COLO829 (cell line): ENCODE measurements around the gene CCDC57.

Source experiments
- DNase-seq: peaks from one replicate; pipeline ENCODE4 v3.0.0; 2012; ENCODE audit warnings: low spot score

Gene CCDC57

DNA sequence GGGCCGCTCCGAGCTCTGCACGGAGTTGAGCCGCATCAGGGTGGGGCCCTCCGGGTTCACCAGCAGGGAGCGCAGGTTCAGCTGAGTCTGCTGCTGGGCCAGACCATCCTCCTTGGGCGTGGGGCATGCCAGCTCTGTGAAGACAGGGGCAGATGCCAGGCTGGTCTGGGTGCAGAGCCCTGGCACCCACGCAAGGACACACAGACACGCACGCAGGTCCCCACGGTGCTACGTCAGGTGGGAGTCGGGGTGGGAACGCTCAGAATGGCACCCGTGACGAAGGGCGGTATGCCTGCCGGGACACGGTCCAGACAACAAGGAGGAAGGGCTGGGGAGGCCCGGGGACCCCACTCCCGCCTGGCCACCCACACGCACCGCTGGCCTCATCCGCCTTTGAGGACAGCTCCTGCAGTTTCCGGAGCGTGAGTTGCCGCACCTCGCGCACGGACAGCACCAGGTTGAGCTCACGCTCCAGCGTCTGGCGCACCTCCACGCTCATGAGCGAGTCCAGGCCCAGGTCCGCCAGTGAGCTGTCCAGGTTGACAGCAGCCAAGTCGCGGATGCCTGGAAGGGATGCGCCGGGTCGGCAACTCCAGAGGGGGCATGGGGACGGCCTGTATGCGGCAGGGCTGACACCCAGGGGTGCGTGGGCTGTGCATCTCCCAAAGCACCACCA, 131.7 kb downstream of the CCDC57 start:
- DNase-seq, result no peak

DNA sequence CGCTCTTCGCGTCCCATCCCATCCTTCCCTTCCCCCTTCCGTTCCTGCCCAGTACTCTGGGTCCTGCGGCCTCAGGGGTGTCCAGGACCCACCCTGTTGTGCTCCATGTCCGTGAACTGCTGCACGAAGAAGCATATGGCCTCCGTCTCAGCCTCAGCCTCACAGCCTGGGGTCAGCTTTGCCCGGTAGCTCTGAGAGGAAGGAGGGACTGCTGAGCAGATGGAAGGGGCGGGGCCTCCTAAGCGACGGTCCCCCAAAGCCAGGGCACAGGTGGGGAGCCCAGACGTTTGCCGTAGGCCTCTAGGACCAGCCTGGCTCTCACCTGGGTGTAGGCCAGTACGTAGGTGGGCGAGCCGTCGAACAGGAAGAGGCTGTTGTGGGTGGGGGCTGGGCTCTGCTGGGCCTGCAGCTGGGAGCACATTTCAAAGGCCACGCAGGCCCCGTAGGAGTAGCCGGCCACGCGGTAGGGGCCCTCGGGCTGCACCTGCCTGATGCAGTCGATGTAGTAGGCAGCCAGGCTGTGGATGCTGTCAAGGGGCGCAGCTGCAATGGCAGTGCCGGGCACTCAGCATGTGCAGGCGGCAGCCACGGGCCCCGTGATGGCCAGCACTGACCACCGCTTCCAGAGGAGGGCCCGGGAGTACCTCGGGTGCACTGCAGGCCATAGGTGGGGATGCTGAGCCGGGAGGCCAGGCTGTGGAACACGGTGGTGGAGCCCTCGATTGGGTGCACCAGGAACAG, 132.4 kb downstream of the CCDC57 start:
- no peak for DNase-seq

DNA sequence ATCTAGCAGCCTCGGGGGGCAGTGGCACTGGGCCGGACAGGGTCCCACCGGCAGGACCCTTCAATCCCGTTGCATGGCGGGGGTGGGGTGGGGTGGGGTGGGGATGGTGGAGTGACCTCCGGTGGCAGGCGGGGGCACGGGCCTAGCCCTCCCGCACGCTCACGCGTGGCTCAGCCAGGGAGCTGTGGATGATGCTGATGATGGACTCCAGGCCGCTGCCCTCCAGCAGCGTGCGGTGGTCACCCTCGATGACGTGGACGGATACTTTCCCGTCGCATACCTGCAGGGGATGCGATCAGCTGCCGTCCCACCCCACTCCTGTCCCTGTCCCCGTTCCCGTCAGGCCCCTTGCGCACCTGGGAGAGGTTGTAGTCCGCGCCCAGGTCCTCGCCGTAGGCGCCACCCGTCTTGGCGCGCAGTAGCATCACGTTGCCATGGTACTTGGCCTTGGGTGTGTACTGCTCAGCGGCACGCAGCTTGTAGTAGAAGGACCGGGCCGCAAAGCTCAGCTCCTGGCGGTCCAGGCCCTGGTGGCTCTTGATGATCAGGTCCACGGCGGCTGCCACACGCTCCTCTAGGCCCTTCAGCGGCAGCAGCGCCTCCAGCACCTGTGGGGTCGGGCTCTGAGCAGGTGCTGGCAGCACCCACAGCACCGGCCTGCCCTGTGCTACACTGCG, 133.5 kb downstream of the CCDC57 start:
- DNase-seq, result no peak

DNA sequence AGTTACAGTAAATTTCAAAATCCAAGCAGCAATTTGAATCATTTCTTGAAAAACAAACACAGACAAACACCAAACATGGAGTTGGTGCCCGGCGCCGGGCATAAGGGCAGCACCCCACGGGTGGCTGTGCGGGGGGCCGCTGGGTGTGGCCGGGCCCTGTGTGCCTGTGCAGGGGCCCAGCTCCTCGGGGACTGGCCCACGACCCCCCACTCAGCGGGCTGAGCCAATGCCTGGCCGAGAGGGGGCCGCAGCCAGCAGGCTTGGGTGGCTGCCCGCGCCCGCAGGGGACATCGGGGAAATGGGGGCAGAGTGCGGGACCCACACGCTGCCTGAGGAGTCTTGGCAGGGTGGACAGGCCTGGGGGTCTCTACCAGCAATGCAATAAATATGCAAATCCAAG, 134.2 kb downstream of the CCDC57 start:
- DNase-seq, result no peak

DNA sequence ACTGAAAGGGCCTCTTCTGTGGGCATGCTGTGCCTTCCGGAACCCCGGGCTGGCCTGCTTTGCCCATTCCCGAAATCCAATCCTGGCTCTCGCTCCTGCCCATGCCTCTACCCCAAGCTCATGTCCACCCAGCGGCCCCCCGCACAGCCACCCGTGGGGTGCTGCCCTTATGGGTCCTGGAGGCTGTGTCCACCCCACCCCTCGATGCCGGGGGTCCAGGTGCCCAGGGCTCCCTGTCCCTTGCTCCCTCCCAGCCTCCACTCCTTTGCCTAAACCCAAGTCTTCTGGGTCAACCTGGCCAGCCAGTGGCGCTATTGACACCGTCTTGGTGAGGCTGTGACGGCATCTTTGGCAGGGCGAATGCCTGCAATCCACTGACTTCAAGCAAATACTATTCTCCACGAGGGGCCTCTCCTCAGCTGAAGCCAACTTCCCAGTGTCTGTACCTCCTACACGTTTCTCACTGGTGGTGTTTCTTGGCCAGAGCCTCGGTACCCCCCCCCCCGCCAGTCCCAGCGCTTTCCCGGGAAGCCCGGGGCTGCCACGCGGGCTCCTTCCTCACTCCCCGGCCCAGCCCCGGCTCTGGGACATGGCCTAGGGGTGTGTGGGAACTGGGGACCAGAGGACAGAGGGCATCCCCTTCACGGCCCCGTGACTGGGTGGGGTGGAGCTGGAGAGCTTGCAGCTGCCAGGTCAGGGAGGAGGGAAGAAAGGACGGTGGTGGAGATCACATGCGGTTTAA, 134.9 kb downstream of the CCDC57 start:
- DNase-seq, result no peak

DNA sequence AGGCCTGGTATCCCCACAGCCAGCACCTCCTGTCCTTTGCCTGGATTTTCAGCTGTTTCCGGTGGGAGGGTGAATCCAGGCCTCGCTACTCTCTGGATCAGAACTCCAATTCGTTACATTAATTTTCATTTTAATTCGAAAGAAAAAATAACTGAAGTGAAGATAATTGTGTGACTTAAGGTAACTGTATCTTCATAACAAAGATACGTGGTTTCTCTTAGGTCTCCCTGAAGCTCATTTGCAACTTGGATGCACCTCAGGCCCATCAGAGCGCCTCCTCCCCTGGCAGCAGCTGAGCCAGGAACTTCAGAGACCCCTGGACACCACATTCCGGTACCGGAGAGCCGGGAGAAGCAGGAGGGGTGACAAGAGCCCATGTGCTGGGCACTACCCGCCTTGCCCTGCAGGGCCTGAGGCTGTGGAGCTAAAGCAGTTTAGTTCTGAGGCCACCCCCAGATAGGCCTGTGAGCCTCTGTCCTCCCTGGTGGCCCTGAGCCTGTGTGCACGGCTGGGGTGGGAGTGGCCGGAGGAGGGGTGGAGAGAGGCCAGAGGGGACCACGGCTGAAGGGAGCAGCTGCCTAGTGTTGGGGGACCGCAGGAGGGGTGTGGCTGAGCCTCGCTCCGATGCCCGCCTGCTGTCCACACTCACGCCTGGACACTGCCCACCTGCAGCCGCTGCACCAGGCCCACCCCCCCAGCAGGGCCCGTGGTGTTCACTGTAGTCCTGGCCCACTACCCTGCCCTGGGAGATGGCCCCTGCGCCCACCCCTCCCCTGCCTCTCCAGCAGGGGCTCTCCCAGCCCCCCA, 135.7 kb downstream of the CCDC57 start:
- no peak for DNase-seq

DNA sequence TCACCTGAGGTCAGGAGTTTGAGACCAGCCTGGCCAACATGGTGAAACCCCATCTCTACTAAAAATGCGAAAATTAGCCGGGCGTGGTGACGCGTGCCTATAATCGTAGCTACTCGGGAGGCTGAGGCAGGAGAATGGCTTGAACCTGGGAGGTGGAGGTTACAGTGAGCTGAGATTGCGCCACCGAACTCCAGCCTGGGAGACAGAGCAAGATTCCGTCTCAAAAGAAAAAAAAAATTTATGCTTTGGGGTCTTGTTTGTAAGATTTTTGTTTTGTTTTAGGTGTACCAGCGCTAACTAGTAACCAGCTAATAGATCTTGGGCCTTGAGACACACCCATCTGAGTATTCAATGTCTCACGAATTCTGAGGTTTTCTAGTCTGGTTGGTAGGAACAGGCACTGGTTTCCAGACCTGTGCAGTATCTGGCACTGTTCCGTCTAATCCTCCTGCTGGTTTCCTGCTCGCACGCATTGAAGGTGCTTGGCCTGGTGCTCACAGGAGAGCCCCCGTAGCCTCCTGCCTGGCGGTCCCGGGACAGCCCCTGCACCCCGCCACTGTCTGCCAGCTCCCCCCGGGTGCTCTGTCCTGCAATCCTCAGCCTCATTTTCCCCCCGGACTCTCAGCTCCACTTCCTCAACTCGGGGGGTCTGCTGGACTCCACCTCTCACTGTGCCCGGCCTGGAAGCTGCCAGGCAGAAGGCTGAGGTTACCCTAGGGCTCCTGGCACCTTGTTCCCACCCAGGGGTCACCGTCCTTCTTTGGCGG, 136.4 kb downstream of the CCDC57 start:
- no peak for DNase-seq

DNA sequence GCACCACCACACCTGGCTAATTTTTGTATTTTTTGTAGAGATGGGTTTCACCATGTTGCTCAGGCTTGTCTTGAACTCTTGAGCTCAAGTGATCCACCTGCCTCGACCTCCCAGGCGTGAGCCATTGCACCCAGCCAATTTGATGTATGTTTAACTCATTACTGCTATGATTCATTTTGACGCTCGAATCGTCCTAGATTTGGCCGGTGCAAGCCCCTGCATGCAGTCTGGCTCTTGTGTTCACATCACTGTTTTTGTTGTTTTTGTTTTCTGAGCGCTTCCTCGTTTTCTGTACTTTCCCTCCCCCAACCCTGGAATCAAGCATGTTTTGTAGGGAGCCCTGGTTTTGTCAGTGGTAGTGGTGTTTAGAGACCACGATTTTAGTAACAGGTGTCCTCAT, 139.2 kb downstream of the CCDC57 start:
- no peak for DNase-seq

DNA sequence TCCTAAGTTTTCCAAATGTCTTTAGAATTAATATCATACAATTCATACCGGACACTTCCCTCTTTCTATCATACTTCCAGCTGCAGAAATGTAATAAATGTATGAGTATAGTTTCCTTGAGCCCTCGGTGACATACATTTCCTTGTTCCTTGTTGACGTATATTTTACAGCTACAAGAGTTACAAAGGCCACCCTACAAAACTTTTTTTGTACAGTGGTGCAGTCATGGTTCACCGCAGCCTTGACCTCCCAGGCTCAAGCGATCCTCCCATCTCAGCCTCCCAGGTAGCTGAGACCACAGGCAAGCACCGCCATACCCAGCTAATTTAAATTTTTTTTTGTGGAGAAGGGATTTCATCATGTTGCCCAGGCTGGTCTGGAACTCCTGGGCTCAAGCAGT, 139.8 kb downstream of the CCDC57 start:
- no peak for DNase-seq

DNA sequence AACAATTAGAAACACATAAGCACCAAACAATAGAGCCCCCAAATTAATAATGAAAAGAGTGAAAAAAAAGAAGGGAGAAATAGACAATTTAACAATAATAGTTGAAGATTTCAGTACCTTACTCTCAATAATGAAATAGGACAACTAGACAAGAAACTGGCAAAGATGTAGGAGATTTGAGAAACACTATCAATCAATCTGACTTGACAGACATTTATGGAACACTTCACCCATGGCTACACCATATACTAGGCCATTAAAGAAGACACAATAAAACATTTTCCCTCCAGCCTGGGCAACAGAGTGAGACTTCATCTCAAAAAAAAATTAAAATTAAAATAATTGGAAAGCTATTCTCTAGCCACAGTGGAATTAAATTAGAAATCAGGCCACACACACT, 142.0 kb downstream of the CCDC57 start:
- no peak for DNase-seq

DNA sequence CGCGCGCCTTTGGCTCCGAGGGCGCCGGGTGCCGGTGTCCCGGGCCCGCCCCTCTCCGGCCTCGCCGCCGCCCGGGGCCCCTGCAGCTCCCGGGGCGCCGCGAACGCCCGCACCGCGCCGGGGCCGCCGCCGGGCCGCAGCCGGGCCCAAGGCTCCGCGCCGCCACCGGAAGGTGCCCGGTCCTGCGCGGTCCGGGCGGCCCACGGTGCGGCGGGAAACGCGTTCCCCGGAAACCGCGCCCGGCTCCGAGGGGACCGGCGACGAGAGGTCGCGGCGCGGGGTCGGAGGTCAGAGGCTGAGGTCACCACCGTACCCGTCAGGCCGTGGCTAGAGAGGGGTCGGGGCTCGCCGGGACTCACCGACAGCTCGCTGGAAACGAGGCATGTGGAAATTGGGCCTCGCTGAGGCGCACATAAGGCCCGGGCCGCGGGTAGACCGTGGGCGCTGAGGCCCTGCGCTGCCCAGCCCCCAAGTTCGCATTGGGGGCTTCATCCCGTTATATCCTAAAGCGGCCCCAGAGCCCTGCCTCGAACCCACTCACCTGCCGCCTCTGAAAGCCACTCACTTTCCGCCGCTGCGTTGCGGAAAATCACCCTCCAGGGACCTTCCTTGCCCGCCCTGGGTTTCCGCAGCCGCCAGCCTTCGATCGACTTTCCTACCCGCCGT, 146.9 kb downstream of the CCDC57 start, which contains the start of gene DUS1L:
DUS1L (minus strand) TSS at position 167 of the 666 bp plus-strand sequence. CDS start 745 bp downstream, outside the sequence.
- peak; percentile 66 for DNase-seq

DNA sequence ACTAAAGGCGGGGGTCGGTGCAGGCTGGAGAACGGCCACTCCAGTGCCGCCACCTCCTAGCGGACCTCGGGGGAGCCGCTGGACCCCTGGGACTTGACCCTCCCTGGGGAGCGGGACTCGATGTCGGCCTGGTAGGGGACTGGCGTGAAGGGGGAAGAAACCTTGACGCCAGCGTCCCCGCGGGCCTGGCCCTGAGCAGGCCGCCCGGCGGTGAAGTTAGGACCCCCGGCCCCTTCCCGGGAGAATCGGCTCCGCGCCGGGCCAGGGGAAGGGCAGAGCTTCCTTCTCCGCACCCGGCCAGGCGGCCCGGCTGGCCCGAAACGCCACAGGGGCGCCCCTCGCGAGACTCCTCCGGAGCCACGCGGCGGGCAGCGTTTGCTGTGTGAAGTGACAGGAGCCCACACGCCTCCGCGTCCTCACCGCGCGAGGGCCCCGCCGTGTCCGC, 147.4 kb downstream of the CCDC57 start:
- DNase-seq, result peak; percentile 26

DNA sequence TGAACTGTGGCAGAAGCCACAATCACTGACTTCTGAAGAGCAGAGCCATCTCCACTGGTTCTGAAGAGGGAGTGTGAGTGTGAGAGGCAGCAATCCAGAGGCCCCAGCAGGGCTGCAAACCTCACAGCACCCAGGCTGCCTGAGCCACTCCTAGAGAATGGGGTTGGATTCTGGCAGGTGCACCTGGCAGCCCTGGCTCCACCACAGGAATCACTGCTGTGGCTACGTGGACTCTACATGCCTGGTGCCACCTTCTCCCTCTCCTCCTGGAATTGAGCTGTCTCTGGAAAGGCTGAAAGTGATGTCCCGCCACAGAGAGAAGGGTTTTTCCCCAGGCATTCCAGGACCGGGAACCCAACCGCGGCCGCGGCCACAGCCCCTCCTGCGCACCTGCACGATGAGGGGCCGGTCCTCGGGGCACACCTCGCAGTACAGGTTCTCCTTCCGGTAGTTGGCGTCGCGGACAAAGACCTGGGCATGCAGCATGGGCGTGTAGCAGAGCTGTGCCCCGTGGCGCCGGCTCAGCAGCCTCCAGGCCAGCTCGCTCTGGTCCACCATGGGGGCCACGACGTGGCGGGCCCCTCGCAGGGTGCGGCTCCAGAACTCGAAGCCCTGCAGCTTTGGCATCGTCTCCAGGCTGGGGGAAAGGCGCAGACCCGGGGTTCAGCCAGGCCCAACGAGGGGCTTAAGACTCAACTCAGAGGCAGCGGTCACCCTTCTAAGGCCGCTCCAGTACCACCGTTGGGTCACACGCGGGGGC, 148.0 kb downstream of the CCDC57 start:
- DNase-seq, result peak; percentile 14

DNA sequence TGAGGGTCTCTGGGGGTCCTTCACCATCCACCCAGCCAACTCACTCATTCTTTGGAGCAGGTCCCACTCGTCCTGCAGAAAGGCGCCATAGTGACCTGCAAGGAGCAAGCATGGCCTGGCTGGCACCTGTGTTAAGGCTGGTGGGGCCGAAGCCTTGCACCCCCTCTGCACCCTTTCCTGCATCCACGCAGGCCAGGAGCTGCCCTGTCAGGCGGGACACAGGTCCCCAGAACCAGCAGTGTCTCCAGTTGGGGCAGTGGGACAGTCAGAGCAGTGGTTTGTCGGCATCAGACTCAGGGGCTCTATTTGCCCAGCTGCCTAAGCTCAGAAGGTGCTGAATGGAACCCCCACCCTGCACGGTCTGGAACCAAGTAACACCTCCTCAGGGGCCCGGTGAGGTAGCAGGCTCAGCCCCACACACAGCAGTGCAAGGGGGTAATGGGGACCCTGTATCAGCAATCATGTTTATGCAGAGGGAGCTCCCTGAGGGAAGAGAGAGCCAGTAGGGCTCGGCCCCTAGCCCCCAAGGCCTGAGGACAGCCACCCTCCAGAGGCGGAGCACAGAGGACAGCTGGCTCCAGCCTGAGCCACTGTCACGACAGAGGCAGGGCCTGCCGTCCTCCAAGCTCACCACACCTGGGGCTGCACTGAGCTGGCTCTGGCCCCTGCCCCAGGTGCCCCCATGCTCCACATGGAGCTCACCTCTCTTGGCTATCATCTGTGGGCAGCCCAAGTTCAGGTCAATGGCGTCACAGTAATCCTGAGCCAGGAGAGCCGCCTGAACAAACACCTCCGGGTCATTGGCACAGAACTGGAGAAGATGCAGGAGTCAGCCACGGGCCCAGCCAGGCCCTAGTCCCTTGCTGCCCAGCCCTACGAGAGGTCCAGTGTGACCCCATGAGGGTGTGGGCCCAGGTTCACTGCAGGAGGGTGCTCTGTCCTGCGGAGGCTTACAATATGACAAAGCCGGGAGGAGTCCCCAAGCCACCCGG, 148.9 kb downstream of the CCDC57 start:
- DNase-seq, result no peak

DNA sequence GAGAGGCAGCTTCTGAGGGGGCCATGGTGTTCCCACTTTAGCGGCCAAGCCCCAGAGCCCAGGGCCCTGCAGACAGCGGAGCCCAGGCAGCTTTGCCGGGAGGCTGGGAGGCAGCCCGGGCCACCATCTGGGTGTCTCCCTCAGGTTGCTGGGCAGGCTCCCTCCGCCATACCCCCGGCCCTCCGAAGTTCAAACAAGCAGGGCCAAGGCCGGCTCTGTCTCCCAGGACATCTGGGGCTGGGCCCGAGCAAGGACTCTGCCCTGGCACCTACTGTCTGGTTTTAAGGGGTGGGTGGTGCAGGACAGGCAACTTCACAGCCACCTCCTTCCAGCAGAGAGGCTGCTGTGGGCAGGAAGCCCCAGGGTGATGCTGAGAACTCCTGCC, 149.7 kb downstream of the CCDC57 start:
- no peak for DNase-seq

DNA sequence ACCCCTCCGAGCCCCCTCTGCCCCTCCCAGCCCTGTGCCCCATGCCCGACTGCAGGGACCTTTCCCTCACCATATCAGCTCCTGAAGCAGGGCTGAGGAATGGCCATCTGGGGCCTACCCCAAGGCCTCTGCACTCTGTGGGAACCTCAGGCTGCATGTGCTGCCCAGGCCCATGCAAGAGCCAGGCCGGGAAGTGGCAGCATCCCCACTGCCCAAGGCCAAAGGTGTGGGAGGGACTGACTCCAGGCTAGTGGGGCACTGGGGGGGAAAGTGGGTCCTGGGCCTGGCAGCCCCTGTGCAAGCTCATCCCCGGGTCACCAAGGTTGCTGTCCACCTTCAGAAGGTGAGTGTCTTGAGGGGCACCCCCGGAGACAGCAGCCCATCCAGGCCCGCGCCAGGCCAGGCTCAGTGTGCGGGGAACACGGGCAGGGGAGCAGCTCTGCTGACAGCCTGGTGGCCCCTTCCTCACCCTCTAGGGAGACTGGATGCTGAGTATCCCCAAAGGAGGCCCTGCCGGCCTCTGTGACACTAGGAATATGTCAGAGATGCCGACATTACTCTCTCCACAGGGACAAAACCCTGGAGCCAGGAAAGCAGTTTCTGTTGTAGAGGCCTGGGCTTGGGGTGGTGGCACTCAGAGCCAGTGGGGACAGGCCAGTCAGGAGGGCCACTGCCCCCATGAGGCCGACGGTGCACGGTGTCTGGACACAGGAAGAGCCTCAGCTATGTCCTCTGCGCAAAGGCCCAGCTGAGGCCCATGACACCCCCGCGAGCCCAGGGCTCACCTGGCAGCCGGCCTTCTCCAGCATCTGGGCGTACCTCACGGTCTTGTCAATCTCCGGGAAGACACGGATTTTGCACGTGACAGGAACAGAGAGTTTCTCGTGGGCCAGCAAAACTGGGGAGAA, 150.3 kb downstream of the CCDC57 start:
- DNase-seq, result no peak
